ENCODE results near the gene BTN3A1. TPM values are rescaled to one million over a fixed set of nuclear protein-coding genes. Genes with fewer than 3 reads are reported as not detected.

BTN3A1 gene
- total RNA-seq, 1 experiment from 2014 or later, result 2.0 TPM

DNA sequence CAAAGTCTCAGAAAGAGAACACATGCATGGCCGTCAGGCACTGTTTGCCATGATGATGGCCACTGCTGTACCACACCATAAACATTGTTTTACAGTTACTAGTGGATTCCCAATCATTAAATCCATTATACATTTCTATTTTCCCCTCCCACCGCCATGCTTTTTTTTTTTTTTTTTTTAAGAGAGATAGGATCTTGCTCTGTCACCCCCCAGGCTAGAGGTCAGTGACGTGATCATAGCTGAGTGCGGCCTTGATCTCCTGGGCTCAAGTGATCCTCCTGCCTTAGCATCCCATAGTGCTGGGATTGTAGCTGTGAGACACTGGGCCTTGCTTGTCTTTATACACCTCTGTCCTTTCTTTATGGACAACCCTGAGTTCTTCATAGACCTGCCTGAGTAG lies 33.9 kb downstream of the BTN3A1 start:
- DNase-seq, result no peak
- H3K9me3 ChIP-seq, result peaks cover 12% of the 10 kb centered on the region; the same call in 1 of the 2 replicates
- no peaks in the 10 kb centered on the region for H3K36me3 ChIP-seq (ENCODE audit: control insufficient read depth, insufficient read depth, low read length)
- H3K36me3 Mint-ChIP-seq (ENCODE audit: insufficient read depth, unreplicated experiment), result peaks cover 15% of the 10 kb centered on the region
- intact Hi-C loops (cut with micrococcal nuclease; ENCODE audit: unreplicated experiment), result no loop called here
- H3K9me3 Mint-ChIP-seq (ENCODE audit: unreplicated experiment), result peaks cover 45% of the 10 kb centered on the region
- H3K4me3 Mint-ChIP-seq (ENCODE audit: unreplicated experiment), result no peak overlapping the region
- H3K27ac Mint-ChIP-seq (ENCODE audit: unreplicated experiment), result no peak overlapping the region
- ChIA-PET POLR2A (no interaction called here), CTCF (no interaction called here)
- no TSS peak for BruUV-seq (replicated peaks)
- H3K27me3 Mint-ChIP-seq (ENCODE audit: insufficient read depth, unreplicated experiment), result no peaks in the 10 kb centered on the region
- H3K4me1 Mint-ChIP-seq (ENCODE audit: low read depth, unreplicated experiment), result peaks cover 6% of the 10 kb centered on the region
- H3K4me1 ChIP-seq, result no peaks in the 10 kb centered on the region
- TF ChIP-seq, protein P1, sequence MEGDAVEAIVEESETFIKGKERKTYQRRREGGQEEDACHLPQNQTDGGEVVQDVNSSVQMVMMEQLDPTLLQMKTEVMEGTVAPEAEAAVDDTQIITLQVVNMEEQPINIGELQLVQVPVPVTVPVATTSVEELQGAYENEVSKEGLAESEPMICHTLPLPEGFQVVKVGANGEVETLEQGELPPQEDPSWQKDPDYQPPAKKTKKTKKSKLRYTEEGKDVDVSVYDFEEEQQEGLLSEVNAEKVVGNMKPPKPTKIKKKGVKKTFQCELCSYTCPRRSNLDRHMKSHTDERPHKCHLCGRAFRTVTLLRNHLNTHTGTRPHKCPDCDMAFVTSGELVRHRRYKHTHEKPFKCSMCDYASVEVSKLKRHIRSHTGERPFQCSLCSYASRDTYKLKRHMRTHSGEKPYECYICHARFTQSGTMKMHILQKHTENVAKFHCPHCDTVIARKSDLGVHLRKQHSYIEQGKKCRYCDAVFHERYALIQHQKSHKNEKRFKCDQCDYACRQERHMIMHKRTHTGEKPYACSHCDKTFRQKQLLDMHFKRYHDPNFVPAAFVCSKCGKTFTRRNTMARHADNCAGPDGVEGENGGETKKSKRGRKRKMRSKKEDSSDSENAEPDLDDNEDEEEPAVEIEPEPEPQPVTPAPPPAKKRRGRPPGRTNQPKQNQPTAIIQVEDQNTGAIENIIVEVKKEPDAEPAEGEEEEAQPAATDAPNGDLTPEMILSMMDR (IDR thresholded peaks at IDR 0.05; ENCODE audit: insufficient read depth in 1 of 2, low read depth in 1 of 2, low read length in 1 of 2, severe bottlenecking in 1 of 2, unreplicated experiment in 1 of 2), result no peak
- H3K4me3 ChIP-seq (ENCODE audit: low read depth, low read length), result no peak overlapping the region
- no peaks in the 10 kb centered on the region for H3K27me3 ChIP-seq (replicated peaks; ENCODE audit: control insufficient read depth, insufficient read depth, low read length)

- Histone ChIP-seq H3K4me3 (ENCODE audit: low read depth, low read length) (no peak overlapping the region), H3K4me1 (no peaks in the 10 kb centered on the region), H3K9me3 (peaks cover 12% of the 10 kb centered on the region; the same call in 1 of the 2 replicates), H3K36me3 (ENCODE audit: control insufficient read depth, insufficient read depth, low read length) (no peaks in the 10 kb centered on the region), H3K27me3 (replicated peaks; ENCODE audit: control insufficient read depth, insufficient read depth, low read length) (no peaks in the 10 kb centered on the region)
- TF ChIP-seq, protein P1 (IDR thresholded peaks at IDR 0.05; ENCODE audit: insufficient read depth in 1 of 2, low read depth in 1 of 2, low read length in 1 of 2, severe bottlenecking in 1 of 2, unreplicated experiment in 1 of 2), result no peak
- no peak for DNase-seq
- H3K27me3 Mint-ChIP-seq (ENCODE audit: insufficient read depth, unreplicated experiment), result no peaks in the 10 kb centered on the region
- ChIA-PET CTCF (no interaction called here), POLR2A (no interaction called here)
- H3K4me3 Mint-ChIP-seq (ENCODE audit: unreplicated experiment), result no peak overlapping the region
- peaks cover 6% of the 10 kb centered on the region for H3K4me1 Mint-ChIP-seq (ENCODE audit: low read depth, unreplicated experiment)
- peaks cover 9% of the 10 kb centered on the region for H3K36me3 Mint-ChIP-seq (ENCODE audit: insufficient read depth, unreplicated experiment)
- no peak overlapping the region for H3K27ac Mint-ChIP-seq (ENCODE audit: unreplicated experiment)
- peaks cover 37% of the 10 kb centered on the region for H3K9me3 Mint-ChIP-seq (ENCODE audit: unreplicated experiment)
- intact Hi-C loops (cut with micrococcal nuclease; ENCODE audit: unreplicated experiment), result no loop called here
- no TSS peak for BruUV-seq (replicated peaks)
These were observed 35.5 kb downstream of the BTN3A1 start for GRCh38 chr6:26437550-26437949.

DNA sequence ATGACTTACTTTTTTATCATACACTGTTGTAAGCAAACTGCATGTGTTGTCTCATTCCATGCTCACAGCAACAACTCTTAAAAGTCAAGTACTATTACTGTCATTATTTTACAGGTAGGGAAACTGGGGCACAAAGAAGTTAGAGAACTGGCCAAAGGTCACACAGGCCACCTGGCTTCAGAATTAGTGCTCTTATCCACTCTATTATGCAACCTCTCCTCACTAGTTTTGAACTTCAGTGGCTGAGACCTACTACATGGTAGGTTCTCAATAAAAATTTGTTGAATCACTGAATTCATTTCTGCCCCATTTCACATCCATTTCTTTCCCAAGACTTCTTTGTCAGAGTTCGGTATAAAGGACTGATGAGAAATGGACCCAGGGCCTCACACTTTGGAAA lies 35.9 kb downstream of the BTN3A1 start:
- intact Hi-C loops (cut with micrococcal nuclease; ENCODE audit: unreplicated experiment), result no loop called here
- no TSS peak for BruUV-seq (replicated peaks)
- Mint-ChIP-seq H3K36me3 (ENCODE audit: insufficient read depth, unreplicated experiment) (peaks cover 9% of the 10 kb centered on the region), H3K27me3 (ENCODE audit: insufficient read depth, unreplicated experiment) (no peaks in the 10 kb centered on the region), H3K4me1 (ENCODE audit: low read depth, unreplicated experiment) (peaks cover 6% of the 10 kb centered on the region), H3K27ac (ENCODE audit: unreplicated experiment) (no peak overlapping the region), H3K4me3 (ENCODE audit: unreplicated experiment) (no peak overlapping the region), H3K9me3 (ENCODE audit: unreplicated experiment) (peaks cover 37% of the 10 kb centered on the region)
- TF ChIP-seq, protein P1 (IDR thresholded peaks at IDR 0.05; ENCODE audit: insufficient read depth in 1 of 2, low read depth in 1 of 2, low read length in 1 of 2, severe bottlenecking in 1 of 2, unreplicated experiment in 1 of 2), result no peak
- ChIA-PET CTCF (no interaction called here), POLR2A (no interaction called here)
- no peak for DNase-seq
- H3K4me3 ChIP-seq (ENCODE audit: low read depth, low read length), result no peak overlapping the region
- H3K36me3 ChIP-seq (ENCODE audit: control insufficient read depth, insufficient read depth, low read length), result no peaks in the 10 kb centered on the region
- H3K9me3 ChIP-seq, result peaks cover 12% of the 10 kb centered on the region; the same call in 1 of the 2 replicates
- no peaks in the 10 kb centered on the region for H3K27me3 ChIP-seq (replicated peaks; ENCODE audit: control insufficient read depth, insufficient read depth, low read length)
- H3K4me1 ChIP-seq, result no peaks in the 10 kb centered on the region

All from Caco-2 (cell line).